AG04450 (cell line): ENCODE measurements around the gene POLDIP2. TPM values are rescaled to one million over a fixed set of nuclear protein-coding genes. Genes with fewer than 3 reads are reported as not detected.

Experiments used
- CTCF ChIA-PET: fragments of 300-600, 350-600 bp; formaldehyde crosslinking; extraction: SDS; loops from one replicate; lab custom pipeline; 2022; ENCODE audit warnings: antibody characterized with exemption, inconsistent platforms; lab: Charles Lee
- POLR2A ChIA-PET: fragments of 350-600 bp; formaldehyde crosslinking; extraction: SDS; loops from one replicate; lab custom pipeline; 2021; ENCODE audit warnings: antibody characterized with exemption, inconsistent platforms; lab: Yijun Ruan, JAX
- DNase-seq: peaks from one replicate; pipeline ENCODE4 v3.0.0-alpha.2; 2011; ENCODE audit warnings: low read depth, low spot score
- H3K27ac ChIP-seq: one replicate; pipeline ENCODE4 v1.5.1; 2012; ENCODE audit warnings: low read depth, low read length, control low read depth
- H3K27me3 ChIP-seq: one replicate; pipeline ENCODE4 v1.6.0; 2012; ENCODE audit warnings: low read length; ENCODE audit not compliant: control insufficient read depth, insufficient read depth
- H3K4me3 ChIP-seq: 2 replicates; pipeline ENCODE4 v1.5.1; 2011; ENCODE audit warnings: mild to moderate bottlenecking, low read depth, low read length, control low read depth
- H3K9me3 ChIP-seq: 2 replicates; pipeline ENCODE4 v1.5.1; 2012; ENCODE audit warnings: low read length; ENCODE audit not compliant: control insufficient read depth, insufficient read depth
- CTCF ChIP-seq: IDR thresholded peaks from 2 replicates; pipeline ENCODE4 v1.5.1; 2011; ENCODE audit warnings: low read depth, low read length, control low read depth, inconsistent platforms
- polyA plus RNA-seq: library from polyadenylated mRNA; depleted of rRNA; stranded (reverse); fragments of >200 nt; gene quantifications from 2 replicates; pipeline ENCODE4 v1.2.3, GENCODE V29; 2011

POLDIP2 gene
- polyA plus RNA-seq, 1 experiment: 84.7 TPM

GRCh38 chr17:28379814-28380801, 22.8 kb upstream of the POLDIP2 start:
- H3K9me3 ChIP-seq: no peaks in the 10 kb centered on the region; the same call in 1 of the 2 replicates
- no peak for DNase-seq
- H3K27ac ChIP-seq: no peak overlapping the region
- ChIA-PET CTCF (interaction anchor here (0.7 to 1.3 kb wide), 2 partner anchors 36 kb away, joined by 3 to 5 read pairs; no protein-coding TSS in a partner anchor), POLR2A (no interaction called here)
- no peak for TF ChIP-seq CTCF
- no peaks in the 10 kb centered on the region for H3K27me3 ChIP-seq
- no peak overlapping the region for H3K4me3 ChIP-seq

GRCh38 chr17:28372945-28373274, 15.6 kb upstream of the POLDIP2 start:
- Histone ChIP-seq H3K27ac (no peak overlapping the region), H3K27me3 (no peaks in the 10 kb centered on the region), H3K9me3 (no peaks in the 10 kb centered on the region; the same call in 1 of the 2 replicates), H3K4me3 (peak overlapping the region; percentile 69)
- DNase-seq: no peak
- ChIA-PET CTCF (no interaction called here), POLR2A (no interaction called here)
- no peak for TF ChIP-seq CTCF

GRCh38 chr17:28372203-28372944, 15.0 kb upstream of the POLDIP2 start:
- no peaks in the 10 kb centered on the region for H3K27me3 ChIP-seq
- ChIA-PET POLR2A (interaction anchor here (0.7 to 3.8 kb wide), 3 partner anchors 15 to 59 kb away, joined by 3 to 17 read pairs (median 7); partner anchors contain the start of genes IFT20, POLDIP2 and TNFAIP1), CTCF (no interaction called here)
- no peaks in the 10 kb centered on the region; the same call in 1 of the 2 replicates for H3K9me3 ChIP-seq
- TF ChIP-seq CTCF: no peak
- H3K27ac ChIP-seq: no peak overlapping the region
- peak overlapping the region; percentile 69 for H3K4me3 ChIP-seq
- DNase-seq: no peak

GRCh38 chr17:28371245-28372202, 14.2 kb upstream of the POLDIP2 start, which contains the start of gene SARM1:
Gene SARM1 (plus strand): TSS chr17:28371694. CDS start chr17:28372033, 339 bp downstream.
- CTCF ChIA-PET: interaction anchor here (0.6 kb wide), 1 partner anchor 45 kb away, joined by 3 read pairs; no protein-coding TSS in a partner anchor
- peak within 1 kb of the TSS; percentile 0 for H3K27ac ChIP-seq
- POLR2A ChIA-PET: interaction anchor here (0.6 to 3.8 kb wide), 5 partner anchors 14 to 333 kb away, joined by 3 to 17 read pairs (median 3); partner anchors contain the start of genes IFT20, POLDIP2 and TNFAIP1

More at GRCh38 chr17:28371245-28372202, 14.2 kb upstream of the POLDIP2 start, which contains the start of gene SARM1:
- Histone ChIP-seq H3K4me3 (peak within 1 kb of the TSS; percentile 69), H3K27me3 (no peaks in the 10 kb centered on the region), H3K9me3 (no peaks in the 10 kb centered on the region; the same call in 1 of the 2 replicates)
- TF ChIP-seq CTCF: no peak
- DNase-seq: peak; percentile 76
